Pancreas (tissue), 10 donors: ENCODE measurements around the gene EXOC8. TPM values are rescaled to one million over a fixed set of nuclear protein-coding genes. Genes with fewer than 3 reads are reported as not detected.
A peak's percentile ranks its signal among the peaks of the same experiment; 100 is the strongest.

Experiments used
- ATAC-seq, 4 donors: fragments of 200-7000 bp; cut with Tn5 transposase; one replicate each; pipeline versions ENCODE4 v1.8.0 to v1.9.1; 2020; ENCODE audit warnings: mild to moderate bottlenecking in 4 of 4, moderate library complexity in 4 of 4
- DNase-seq, 6 donors: peaks; one replicate each; pipeline ENCODE4 v3.0.0-alpha.2; 2020
- FAIRE-seq: peaks from 2 replicates; lab custom pipeline; 2012; peaks lifted over from hg19 to GRCh38; lab: Jason Lieb, UNC
- H3K27ac ChIP-seq, 4 donors: fragments of 200-600 bp; sonication (generic); 1 replicate in 3 of 4; 2 replicates in 1 of 4; pipeline versions ENCODE4 v1.5.0 to v1.8.0; 2020
- H3K27me3 ChIP-seq, 4 donors: fragments of 200-600 bp; one replicate each; pipeline ENCODE4 v1.8.0; 2021
- H3K36me3 ChIP-seq, 3 donors: fragments of 200-600 bp; sonication (generic) in 1 of 3; one replicate each; pipeline versions ENCODE4 v1.5.0 to v1.8.0; 2020 to 2021
- H3K4me1 ChIP-seq, 3 donors: fragments of 200-600 bp; one replicate each; pipeline ENCODE4 v1.8.0; 2021
- H3K4me3 ChIP-seq, 4 donors: fragments of 200-600 bp; sonication (generic) in 2 of 4; one replicate each; pipeline versions ENCODE4 v1.5.0 to v1.8.0; 2020 to 2021
- H3K9me3 ChIP-seq, 4 donors: fragments of 200-600 bp; one replicate each; pipeline ENCODE4 v1.8.0; 2021
- WGBS, 2 donors: extraction: QIAGEN DNeasy Blood & Tissue Kit; methylation state at CpG; one replicate each; pipeline ENCODE4 v1.1.7; 2013; 5-methylcytosine and 5-hydroxymethylcytosine counted together
- intact Hi-C, 3 donors: fragments of 100-400 bp; cut with DNase I; formaldehyde crosslinking; loops; one replicate each; pipeline versions ENCODE4 v1.11.1 to v1.14.2; 2022
- polyA plus RNA-seq, 2 donors: library from polyadenylated mRNA; stranded (reverse); fragments of 200-250 nt; gene quantifications; one replicate each; pipeline ENCODE4 v1.2.3, GENCODE V29; 2013
- total RNA-seq, 6 donors: library from RNA; stranded (reverse); fragmentation: NEBNext Ultra II Directional in 4 of 6; extraction: Animal tissue kit (Norgen Biotek cat#: 25700) in 4 of 6; gene quantifications; one replicate each; pipeline versions ENCODE4 v1.2.1 to v1.2.4, GENCODE V29; 2021 to 2023
- TF ChIP-seq, protein P1 (sequence below), 4 donors: fragments of 200-600 bp; sonication (generic) in 3 of 4; IDR thresholded peaks; one replicate each; pipeline versions ENCODE4 v1.5.0 to v1.8.0; 2021; ENCODE audit warnings: antibody characterized with exemption in 4 of 4
- donor health status: healthy with polysubstance abuse.
- donor health status: DM: no; HTN: no; CAD: no; lungs with moderate emphysema.
- donor health status: DM: no; HTN: no; CAD: no.
- donor health status: control.
- donor health status: control.
- donor health status: Bipolar disorder and iron deficiency.
- donor health status: DM: yes; HTN: yes; CAD: no.
- donor health status: DM: no; HTN: no; CAD: no.
- donor health status: DM: no; HTN: no; CAD: no.
- donor health status: DM: yes; HTN: yes; CAD: no.

EXOC8 gene
- total and polyA plus RNA-seq, 8 donors = 2.4 to 8.5 (median 6.2) TPM

DNA sequence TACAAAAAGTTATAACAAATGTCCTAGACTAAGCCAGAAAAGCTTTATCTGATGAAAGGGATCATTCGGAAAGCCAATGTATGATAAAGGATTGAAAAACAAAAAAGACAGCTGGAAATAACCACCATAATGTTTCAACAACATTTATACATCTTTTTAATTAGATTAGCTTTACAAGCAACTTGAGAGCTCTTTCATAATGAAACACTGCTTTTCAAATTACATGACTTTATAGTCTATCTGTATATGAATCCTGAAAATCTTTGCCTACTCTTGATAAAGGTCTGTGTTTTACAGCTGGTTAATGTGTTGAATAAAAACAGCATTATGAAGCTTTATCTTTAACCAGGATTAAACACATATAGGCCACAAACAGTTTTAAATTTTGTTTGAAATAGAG is 26.0 kb upstream of the EXOC8 start:
- Histone ChIP-seq H3K9me3 (no peaks in the 10 kb centered on the region), H3K36me3 (peaks cover 0 to 7% (median 2%) of the 10 kb centered on the region in 3 donors), H3K27me3 (no peaks in the 10 kb centered on the region), H3K27ac (no peak overlapping the region), H3K4me3 (no peak overlapping the region), H3K4me1 (no peaks in the 10 kb centered on the region)
- DNase-seq (no peak), ATAC-seq (no peak), FAIRE-seq (no peak)
- intact Hi-C loops = loop anchor here in 1 of 3 donors (10.0 kb wide), 1 partner anchor 51 kb away; no protein-coding TSS in a partner anchor
- TF ChIP-seq, protein P1, sequence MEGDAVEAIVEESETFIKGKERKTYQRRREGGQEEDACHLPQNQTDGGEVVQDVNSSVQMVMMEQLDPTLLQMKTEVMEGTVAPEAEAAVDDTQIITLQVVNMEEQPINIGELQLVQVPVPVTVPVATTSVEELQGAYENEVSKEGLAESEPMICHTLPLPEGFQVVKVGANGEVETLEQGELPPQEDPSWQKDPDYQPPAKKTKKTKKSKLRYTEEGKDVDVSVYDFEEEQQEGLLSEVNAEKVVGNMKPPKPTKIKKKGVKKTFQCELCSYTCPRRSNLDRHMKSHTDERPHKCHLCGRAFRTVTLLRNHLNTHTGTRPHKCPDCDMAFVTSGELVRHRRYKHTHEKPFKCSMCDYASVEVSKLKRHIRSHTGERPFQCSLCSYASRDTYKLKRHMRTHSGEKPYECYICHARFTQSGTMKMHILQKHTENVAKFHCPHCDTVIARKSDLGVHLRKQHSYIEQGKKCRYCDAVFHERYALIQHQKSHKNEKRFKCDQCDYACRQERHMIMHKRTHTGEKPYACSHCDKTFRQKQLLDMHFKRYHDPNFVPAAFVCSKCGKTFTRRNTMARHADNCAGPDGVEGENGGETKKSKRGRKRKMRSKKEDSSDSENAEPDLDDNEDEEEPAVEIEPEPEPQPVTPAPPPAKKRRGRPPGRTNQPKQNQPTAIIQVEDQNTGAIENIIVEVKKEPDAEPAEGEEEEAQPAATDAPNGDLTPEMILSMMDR (IDR thresholded peaks at IDR 0.05) = no peak
- 77 to 86% methylated on average over 1 of the region's 1 CpG for WGBS, 2 donors

DNA sequence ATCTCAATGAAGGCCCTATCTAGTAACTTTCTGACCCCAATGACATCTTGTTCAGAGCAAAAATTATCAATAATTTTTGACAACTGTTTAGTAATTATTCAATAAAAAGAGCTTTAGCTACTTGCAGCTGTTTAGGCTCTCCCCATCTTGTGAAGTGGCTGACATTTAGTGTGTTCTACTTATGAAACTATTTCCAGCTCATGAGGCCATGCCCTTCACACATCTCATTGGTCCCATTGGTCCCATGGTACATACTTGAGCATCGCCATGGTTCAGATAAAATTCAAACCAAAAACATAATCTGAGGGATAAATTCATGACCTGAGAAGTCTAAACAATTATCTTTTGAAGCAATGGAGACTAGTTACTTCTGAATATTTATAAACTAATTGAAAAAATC is 24.7 kb upstream of the EXOC8 start:
- TF ChIP-seq, protein P1 (IDR thresholded peaks at IDR 0.05) = no peak
- ATAC-seq = no peak
- Histone ChIP-seq H3K27ac (no peak overlapping the region), H3K4me3 (no peak overlapping the region), H3K36me3 (peaks cover 0 to 3% (median 0%) of the 10 kb centered on the region in 3 donors), H3K27me3 (no peaks in the 10 kb centered on the region), H3K4me1 (no peaks in the 10 kb centered on the region), H3K9me3 (no peaks in the 10 kb centered on the region)
- DNase-seq = no peak
- intact Hi-C loops = loop anchor here in 1 of 3 donors (10.0 kb wide), 1 partner anchor 52 kb away; no protein-coding TSS in a partner anchor
- no peak for FAIRE-seq
- 92 to 97% methylated on average over 1 of the region's 1 CpG for WGBS, 2 donors

DNA sequence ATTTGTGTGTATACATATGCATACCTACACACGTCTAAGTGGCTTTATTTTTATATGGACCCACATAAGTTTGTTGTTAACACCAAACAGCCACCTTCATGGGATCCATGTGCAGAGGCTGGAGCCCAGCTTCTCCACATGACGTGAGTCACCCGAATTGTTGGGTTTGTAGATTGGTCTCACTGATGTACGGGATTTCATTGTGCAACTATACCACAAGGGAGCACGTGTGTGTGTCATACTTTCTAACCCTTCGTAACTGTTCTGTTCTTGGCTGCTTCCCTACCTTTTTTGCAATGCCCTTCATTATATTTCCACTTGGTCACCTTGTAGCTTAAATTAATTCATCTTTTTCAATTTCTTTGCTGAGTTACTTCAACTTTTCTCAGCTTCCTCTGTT is 21.5 kb upstream of the EXOC8 start:
- no peak overlapping the region for H3K4me3 ChIP-seq
- DNase-seq = no peak
- H3K27ac ChIP-seq = no peak overlapping the region
- H3K4me1 ChIP-seq = no peaks in the 10 kb centered on the region
- no peaks in the 10 kb centered on the region for H3K36me3 ChIP-seq
- intact Hi-C loops = loop anchor here in 1 of 3 donors (5.0 kb wide), 1 partner anchor 233 kb away; no protein-coding TSS in a partner anchor
- no peaks in the 10 kb centered on the region for H3K9me3 ChIP-seq
- TF ChIP-seq, protein P1 (IDR thresholded peaks at IDR 0.05) = no peak
- ATAC-seq = peak in 1 of 4 donors; percentile 43
- no peak for FAIRE-seq
- H3K27me3 ChIP-seq = no peaks in the 10 kb centered on the region
- WGBS, 2 donors = 82 to 88% methylated on average over 6 of the region's 6 CpGs

DNA sequence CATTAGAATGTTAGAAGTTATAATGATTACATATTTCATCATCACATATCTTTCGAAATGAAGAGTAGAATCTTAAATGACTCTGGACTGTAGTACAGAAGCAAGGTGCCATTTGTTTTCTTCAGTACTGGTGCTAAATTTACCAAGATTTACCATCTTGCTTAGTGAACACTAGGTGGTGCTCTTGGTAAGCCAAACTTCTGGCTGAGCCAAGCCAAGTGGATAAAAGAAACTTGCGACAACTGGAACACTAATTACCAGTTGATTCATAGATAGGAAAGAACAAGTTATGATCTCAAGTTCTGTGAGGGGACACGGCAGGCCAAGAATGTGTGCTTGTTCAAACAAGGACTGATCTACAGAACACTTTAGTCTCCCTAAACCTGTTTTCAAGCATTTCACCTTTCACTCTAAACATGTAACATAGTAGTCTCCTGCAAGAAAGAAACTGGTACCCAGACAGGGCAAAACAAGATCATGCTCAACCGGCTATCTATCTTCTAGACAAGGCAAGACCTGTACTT is 20.2 kb upstream of the EXOC8 start:
- DNase-seq (peak in 2 of 6 donors; percentile 24 to 38), FAIRE-seq (peak; percentile 98), ATAC-seq (peak; percentile 73 to 97 (median 91))
- H3K36me3 ChIP-seq = no peaks in the 10 kb centered on the region
- 3 to 4% methylated on average over 4 of the region's 4 CpGs for WGBS, 2 donors
- H3K4me3 ChIP-seq = no peak overlapping the region
- H3K4me1 ChIP-seq = no peaks in the 10 kb centered on the region
- no peaks in the 10 kb centered on the region for H3K27me3 ChIP-seq
- TF ChIP-seq, protein P1 (IDR thresholded peaks at IDR 0.05) = peak; percentile 40 to 62 (median 58)
- intact Hi-C loops = loop anchor here in 1 of 3 donors (5.0 kb wide), 1 partner anchor 234 kb away; no protein-coding TSS in a partner anchor
- H3K9me3 ChIP-seq = no peaks in the 10 kb centered on the region
- H3K27ac ChIP-seq = no peak overlapping the region

DNA sequence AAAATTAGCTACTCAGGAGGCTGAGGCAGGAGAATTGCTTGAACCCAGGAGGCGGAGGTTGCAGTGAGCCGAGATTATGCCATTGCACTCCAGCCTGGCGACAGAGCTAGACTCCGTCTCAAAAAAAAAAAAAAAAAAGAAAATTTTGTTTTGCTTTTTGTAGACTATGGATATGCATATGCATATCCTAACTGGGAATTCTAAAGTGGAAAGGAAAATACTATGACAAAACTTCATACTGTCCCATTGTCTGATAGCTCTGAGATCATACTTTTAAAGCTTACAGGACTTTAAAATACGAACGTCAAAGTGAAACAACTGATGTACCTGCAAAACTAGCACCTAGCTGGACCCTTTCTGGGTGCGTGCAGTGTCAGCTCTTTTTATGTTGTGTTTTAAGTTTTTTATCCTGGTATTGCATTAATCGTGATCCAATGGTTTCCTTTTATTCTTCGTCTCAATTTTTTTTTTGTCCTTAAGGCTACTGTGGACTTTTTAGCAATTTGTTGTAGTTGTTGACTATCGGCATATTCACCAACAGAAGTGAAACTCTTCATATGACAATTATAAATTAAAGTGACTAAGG is 19.6 kb upstream of the EXOC8 start:
- ATAC-seq (no peak), DNase-seq (no peak), FAIRE-seq (no peak)
- TF ChIP-seq, protein P1 (IDR thresholded peaks at IDR 0.05) = no peak
- Histone ChIP-seq H3K9me3 (no peaks in the 10 kb centered on the region), H3K27ac (no peak overlapping the region), H3K4me1 (no peaks in the 10 kb centered on the region), H3K36me3 (no peaks in the 10 kb centered on the region), H3K27me3 (no peaks in the 10 kb centered on the region), H3K4me3 (no peak overlapping the region)
- 69 to 70% methylated on average over 10 of the region's 10 CpGs for WGBS, 2 donors
- intact Hi-C loops = loop anchor here in 1 of 3 donors (5.0 kb wide), 1 partner anchor 235 kb away; no protein-coding TSS in a partner anchor
